Adrenal gland (tissue), 5 donors: ENCODE measurements around the gene CABP4.
"Not testable (repeated sequence)": the region's sequence is repeated elsewhere in the genome, so short reads cannot be mapped to it uniquely, and the experiment has no call there.

Experiments
- CTCF ChIP-seq, 6 experiments: fragments of 450-650 bp in 4 of 6; fragments of 200-600 bp in 2 of 6; sonication (generic) in 1 of 6; IDR thresholded peaks; 1 replicate in 5 of 6; 2 replicates in 1 of 6; pipeline versions ENCODE4 v1.5.1 to v1.8.0; 2016 to 2021; ENCODE audit warnings: antibody characterized with exemption in 6 of 6, mild to moderate bottlenecking in 2 of 6, moderate library complexity in 1 of 6
- POLR2A ChIP-seq, 2 donors: fragments of 450-650 bp; IDR thresholded peaks; one replicate each; pipeline ENCODE4 v1.6.1; 2017; ENCODE audit warnings: antibody characterized with exemption in 2 of 2, mild to moderate bottlenecking in 2 of 2, moderate library complexity in 1 of 2
- donor health status: DM: no; HTN: no; CAD: no.

GRCh38 chr11:67485873-67486361, 30.8 kb downstream of the CABP4 start:
- TF ChIP-seq CTCF, POLR2A (IDR thresholded peaks at IDR 0.05): not testable (repeated sequence)
